Measurements from ENCODE around the gene FOXF2.
A peak's percentile ranks its signal among the peaks of the same experiment; 100 is the strongest.

The FOXF2 gene

DNA sequence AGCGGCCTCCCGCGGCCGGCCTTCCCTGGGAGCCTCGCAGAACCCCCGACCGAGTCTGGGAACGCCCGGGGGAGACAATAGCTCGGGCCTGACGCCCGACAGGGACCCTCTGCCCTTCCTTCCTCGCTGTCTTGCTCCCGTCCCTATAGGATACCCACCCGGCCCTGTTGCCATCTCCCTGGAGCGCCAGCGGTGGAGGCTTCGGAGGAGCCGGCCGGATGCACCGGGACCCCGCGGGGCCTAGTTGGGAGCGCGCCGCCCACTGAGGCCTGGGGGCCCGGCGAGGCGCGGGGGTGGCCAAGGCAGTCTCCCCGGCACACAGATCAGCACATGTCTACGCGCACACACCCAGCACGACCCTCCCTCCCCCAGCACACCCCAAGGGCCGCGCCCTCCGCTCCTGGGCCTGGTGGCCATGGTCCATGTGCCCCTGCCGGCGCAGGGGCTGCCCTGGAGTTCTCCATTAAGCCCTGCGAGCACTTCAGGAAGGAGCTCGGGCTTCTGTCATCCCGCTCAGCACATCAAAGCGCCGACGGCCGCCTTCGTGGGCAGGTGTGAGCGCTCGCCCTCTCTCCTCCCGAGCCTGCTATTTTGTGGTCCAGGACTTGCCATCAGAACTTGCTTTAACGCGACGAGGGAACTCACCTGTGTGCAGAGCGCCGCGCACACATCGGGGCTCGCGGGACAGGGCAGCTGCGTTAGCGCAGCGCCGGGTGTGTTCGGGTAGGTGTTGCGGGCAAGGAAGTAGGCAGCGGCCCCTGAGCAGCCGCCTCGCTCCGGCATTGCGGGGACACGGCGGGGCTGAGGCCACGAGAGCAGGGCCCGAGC is 3.7 kb downstream of the FOXF2 start:
- DNase-seq: no peak

- DNase-seq: no peak
Observed at GRCh38 chr6:1393641-1394283, 4.4 kb downstream of the FOXF2 start.

- no peak for DNase-seq
Observed at GRCh38 chr6:1394514-1395463, 5.4 kb downstream of the FOXF2 start.

GRCh38 chr6:1395506-1395905 is 6.1 kb downstream of the FOXF2 start:
- DNase-seq: no peak

DNA sequence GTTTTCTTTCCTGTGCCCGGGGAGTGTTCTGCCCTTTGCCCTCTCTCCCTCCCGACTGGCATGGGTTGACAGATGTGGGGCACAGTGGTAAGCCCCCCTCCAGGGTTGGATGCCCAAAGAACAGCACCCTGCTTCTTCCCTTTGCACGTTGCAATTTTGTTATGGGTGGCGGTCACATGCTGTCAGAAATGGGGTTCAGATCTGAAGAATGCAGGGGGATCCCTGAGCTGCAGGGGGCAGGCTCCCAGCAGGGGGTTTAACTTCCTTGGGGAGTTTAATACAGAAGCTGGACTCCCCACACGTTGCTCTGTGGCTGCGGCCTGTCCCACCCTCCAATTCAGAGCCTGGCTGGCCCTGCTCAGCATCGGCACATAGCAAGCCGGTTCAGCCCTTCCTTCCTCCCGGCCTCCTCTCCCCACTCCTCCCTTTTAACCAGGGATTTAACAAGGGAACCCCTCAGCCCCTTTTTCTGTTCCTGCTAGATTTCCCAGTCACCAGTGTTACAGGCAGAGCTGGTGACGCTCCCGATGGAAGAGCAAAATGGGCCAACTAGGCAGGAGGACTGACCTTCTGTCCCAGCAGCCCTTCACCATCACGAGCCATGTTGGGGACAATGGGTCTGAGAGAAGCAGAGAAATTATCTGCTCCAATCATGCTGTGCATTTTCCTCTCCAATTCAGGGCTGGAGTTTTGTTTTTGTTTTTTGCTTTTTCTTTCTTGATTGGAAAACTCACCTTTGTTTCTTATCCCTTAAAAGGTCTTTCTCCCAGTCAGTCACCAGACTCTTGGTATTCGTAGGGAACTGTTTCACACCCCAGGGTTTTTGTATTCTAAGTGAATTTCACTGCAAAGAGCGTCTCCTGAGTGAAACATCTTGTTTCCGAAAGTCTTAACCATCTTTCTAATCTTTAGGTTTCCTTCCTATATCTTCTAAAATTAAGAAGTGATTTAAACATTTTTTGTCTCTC is 6.8 kb downstream of the FOXF2 start:
- DNase-seq: no peak

DNA sequence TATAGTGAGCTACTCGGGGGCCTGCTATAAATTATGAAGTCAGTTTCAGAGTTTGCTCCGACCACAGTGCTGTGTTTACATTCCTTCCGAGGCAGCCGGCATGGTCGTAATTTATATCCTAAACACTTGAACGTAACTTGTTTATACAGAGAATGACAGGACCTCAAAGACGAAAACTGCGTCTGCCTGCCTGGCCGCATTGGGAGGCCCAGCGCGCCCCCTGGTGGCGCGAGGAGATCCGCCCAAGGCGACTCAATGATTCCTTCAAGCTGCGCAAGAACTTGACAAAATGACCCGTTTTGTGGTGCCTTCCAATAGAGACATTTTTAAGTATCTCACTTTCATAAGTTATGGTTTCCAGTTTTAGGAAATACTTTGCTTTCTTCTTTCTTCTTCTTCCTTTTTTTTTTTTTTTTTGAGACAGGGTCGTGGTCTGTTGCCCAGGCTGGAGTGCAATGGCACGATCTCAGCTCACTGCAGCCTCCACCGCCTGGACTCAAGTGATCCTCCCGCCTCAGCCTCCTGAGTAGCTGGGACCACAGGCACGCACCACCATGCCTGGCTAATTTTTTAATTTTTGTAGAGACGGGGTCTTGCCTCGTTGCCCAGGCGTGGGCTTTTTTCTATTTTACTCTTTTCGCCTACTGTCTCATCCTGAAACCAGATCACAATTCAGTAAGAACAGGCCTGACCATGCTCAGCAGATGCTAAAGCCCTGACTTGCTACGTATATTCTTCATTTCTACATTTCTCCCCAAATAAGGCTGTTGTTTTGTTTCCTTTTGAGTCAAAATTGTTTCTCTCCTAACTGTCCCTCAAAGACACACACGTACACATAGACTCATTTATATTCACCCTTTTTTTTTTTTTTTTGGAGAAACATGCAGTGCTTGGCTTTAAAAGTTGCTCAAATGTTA is 7.8 kb downstream of the FOXF2 start:
- DNase-seq: peak; percentile 70

DNA sequence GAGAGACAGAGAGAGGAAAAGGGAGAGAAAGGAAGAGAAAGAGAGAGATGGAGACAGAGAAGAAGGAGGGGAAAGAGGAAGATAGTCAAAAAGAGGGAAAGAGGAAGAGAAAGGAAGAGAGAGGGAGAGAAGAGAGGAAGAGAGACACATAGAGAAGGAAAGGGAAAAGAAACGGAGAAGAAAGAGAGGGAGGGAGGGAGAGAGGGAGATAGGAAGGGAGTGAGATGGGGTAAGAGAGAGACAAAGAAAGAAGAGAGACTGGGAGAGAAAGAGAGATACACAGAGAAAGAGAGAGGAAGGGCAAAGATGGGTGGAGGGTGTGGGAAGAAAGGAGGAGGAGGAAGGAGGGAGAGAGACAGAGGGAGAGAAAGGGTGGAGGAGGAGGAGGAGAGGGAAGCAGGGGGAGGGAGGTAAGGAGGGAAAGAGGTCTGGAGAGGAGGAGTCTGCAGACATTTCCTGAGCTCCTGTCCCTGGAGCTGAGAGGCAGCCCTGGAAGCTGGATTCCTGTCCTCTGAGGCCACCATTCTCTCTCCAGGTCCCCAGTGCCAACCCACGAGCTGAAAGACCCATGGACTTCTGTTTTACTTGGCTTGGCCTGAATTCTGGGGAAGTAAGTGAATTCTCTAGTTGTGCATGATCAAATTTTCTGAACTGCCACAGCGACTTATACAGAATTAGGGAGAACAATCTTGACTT is 9.9 kb downstream of the FOXF2 start:
- no peak for DNase-seq

DNA sequence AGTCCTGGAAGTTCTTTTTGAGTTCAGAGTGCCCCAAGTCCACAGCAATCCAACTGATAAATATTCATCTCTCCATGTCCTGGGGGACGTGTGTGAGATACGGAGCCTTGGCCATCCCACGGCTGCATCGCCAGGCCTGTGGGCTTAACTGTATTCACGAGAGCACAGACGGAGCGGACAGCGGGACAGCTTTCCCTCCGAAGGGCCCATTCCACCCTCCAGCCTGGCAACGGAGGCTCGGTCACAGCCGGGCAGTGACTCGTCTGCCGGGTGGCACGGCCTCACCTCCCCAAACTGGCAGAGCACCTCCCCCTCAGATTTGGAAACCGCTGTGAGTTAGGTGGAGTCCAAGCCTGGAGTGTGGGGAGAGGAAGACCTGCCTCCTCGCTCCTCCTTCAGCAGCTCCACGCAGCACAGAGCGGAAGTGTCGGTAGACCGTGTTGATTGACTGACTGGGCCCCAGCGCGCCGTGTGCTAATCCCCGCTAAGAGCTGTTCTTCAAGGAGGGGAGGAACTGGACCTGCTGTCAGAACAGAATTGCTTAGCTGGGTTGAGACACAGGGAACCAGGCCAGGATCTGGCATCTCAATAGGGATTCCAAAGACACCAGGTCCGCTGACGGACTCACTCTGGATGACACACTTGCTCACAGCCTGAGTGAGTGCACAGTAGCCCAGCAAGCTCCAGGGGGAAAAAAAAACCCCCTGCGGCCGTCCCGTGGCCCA is 10.9 kb downstream of the FOXF2 start:
- DNase-seq: no peak

- DNase-seq: no peak
Observed at GRCh38 chr6:1402369-1402768, 13.0 kb downstream of the FOXF2 start.

GRCh38 chr6:1402868-1403267 is 13.5 kb downstream of the FOXF2 start:
- DNase-seq: no peak

- no peak for DNase-seq
Observed at GRCh38 chr6:1403851-1404712, 14.7 kb downstream of the FOXF2 start.

GRCh38 chr6:1404713-1405098 is 15.3 kb downstream of the FOXF2 start:
- DNase-seq: no peak

DNA sequence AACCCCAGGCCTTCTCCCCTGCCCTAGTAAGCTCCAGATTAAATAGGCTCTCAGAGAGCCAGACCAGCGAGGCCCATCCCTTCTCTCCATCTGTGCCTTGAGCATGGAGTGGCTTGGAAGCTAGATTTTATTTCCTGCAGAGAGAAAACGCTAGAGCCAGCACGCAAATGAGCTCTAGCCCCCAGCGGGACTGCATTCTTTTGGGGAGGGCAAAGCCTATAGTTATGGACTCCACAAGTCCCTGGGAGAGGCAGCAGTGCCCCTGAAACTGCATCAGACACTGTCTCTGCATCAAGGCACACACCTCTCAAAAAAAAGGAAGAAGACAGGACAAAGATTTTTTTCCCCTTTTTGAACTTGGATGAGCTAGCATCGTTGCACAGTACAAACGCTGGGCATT is 15.8 kb downstream of the FOXF2 start:
- DNase-seq: no peak

- DNase-seq: peak; percentile 38
Observed at GRCh38 chr6:1406306-1407072, 17.1 kb downstream of the FOXF2 start.

DNA sequence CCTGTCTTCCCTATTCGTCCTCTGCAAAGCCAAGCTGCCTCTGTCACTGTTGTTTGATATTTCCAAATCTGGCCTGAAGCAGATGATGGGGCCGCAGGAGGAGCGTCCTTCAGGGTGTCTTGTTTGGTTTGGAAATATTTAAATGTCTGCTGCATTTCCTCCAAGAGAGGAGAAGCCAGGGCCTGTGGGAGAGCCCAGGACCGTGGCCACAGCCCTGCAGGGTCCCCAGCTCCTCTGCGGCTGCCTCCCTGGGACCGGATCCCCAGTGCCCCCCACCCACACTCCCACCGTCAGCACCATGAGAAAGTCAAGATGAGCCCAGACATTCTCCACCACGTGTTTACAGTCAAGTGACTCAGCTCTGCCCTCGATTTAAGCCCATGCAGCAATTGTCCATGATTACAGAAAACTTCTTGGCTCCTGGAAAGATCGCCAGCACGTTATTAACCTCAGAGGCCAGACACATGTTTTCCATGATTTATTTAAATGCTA is 18.2 kb downstream of the FOXF2 start:
- DNase-seq: no peak

DNA sequence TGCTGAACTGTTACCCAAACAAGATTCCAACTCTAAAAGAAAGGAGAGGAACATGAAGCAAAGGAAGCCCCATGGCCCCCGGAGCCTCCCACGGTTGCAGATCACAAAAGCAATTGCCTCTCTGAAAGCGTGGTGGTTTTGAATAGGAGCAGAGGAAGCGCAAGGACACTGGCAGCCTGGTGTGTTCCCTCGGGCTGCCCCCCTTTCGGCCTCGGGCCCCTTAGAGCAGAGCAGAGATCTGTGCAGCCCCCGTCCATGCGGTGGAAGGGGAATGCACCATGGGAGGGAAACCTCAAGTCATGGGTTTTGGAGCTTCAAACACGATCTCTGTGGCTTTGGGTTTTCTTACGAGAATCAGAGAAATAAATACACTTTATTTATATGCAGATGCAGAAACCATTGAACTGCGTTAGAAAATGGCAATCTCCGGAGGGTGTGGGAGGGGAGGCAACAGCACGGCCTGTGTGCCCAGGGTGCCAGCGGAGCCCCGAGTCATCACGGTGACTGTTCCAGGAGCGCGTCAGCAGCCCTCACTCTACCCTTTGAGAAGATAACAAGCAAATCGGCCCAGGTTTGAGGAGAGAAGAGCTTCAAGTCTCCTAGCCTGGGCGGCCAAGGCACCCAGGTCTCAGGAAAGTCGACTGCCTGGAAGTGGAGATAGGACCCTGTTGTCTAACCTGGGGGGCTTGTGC is 20.5 kb downstream of the FOXF2 start:
- DNase-seq: no peak

DNA sequence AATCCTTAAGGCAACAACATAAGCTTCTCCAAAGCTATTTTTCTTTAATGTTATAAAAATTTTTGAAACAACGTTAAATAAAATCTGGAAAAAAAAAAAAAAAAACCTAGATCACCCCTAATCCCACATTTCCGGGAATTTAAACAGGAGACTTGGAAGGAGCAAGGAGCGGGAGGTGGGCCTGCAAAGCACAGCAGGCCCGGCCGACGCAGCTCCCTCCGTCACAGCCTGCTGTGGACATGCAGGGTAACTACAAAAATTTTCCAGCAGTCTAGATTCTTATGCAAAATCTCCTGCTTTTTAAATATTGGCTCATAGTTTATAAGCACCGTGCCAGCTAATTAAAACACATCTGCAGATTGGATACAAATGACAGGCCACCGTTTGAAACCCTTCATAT is 23.5 kb downstream of the FOXF2 start:
- no peak for DNase-seq
